BLaER1 (cell line): ENCODE results near the gene SCO1.
A peak's percentile ranks its signal among the peaks of the same experiment; 100 is the strongest.
"Not testable (repeated sequence)": the region's sequence is repeated elsewhere in the genome, so short reads cannot be mapped to it uniquely, and the experiment has no call there.

Source experiments
- H3K27ac ChIP-seq: shearing (Covaris generic); formaldehyde crosslinking; 2 replicates; pipeline ENCODE4 v1.8.1; 2022
- H3K27me3 ChIP-seq: shearing (Covaris generic); formaldehyde crosslinking; 2 replicates; pipeline ENCODE4 v1.8.1; 2022
- H3K36me3 ChIP-seq: shearing (Covaris generic); formaldehyde crosslinking; 2 replicates; pipeline ENCODE4 v1.8.1; 2022
- H3K4me1 ChIP-seq: shearing (Covaris generic); formaldehyde crosslinking; 2 replicates; pipeline ENCODE4 v1.8.1; 2022
- H3K4me2 ChIP-seq: shearing (Covaris generic); formaldehyde crosslinking; 2 replicates; pipeline ENCODE4 v1.8.1; 2022
- H3K4me3 ChIP-seq: shearing (Covaris generic); formaldehyde crosslinking; 2 replicates; pipeline ENCODE4 v1.8.1; 2022
- H3K9ac ChIP-seq: shearing (Covaris generic); formaldehyde crosslinking; 2 replicates; pipeline ENCODE4 v1.8.1; 2022
- H3K9me3 ChIP-seq: shearing (Covaris generic); formaldehyde crosslinking; 2 replicates; pipeline ENCODE4 v1.8.1; 2022
- H4K20me1 ChIP-seq: shearing (Covaris generic); formaldehyde crosslinking; 2 replicates; pipeline ENCODE4 v1.8.1; 2022
- Cebpa-rat ChIP-seq: shearing (Covaris generic); IDR thresholded peaks from 2 replicates; pipeline ENCODE4 v1.8.1; 2022

The SCO1 gene

GRCh38 chr17:10726196-10726595, 28.9 kb upstream of the SCO1 start:
- Histone ChIP-seq H3K4me3 (no peak overlapping the region), H3K9me3 (no peaks in the 10 kb centered on the region), H3K9ac (no peak overlapping the region), H3K4me2 (no peak overlapping the region), H3K27me3 (no peaks in the 10 kb centered on the region), H3K27ac (no peak overlapping the region), H3K36me3 (peaks cover 24% of the 10 kb centered on the region), H4K20me1 (no peaks in the 10 kb centered on the region), H3K4me1 (peaks cover 14% of the 10 kb centered on the region)
- no peak for TF ChIP-seq Cebpa-rat

- Histone ChIP-seq H3K9ac (no peak overlapping the region), H3K4me1 (peaks cover 6% of the 10 kb centered on the region), H3K4me3 (no peak overlapping the region), H3K36me3 (peaks cover 24% of the 10 kb centered on the region), H4K20me1 (no peaks in the 10 kb centered on the region), H3K4me2 (no peak overlapping the region), H3K9me3 (no peaks in the 10 kb centered on the region), H3K27me3 (no peaks in the 10 kb centered on the region), H3K27ac (no peak overlapping the region)
- TF ChIP-seq Cebpa-rat: no peak
Observed at GRCh38 chr17:10725262-10725661, 27.9 kb upstream of the SCO1 start.

- no peak overlapping the region for H3K4me2 ChIP-seq
- H3K4me3 ChIP-seq: no peak overlapping the region
- H3K27ac ChIP-seq: no peak overlapping the region
- no peak overlapping the region for H3K9ac ChIP-seq
- no peaks in the 10 kb centered on the region for H3K9me3 ChIP-seq
- H4K20me1 ChIP-seq: no peaks in the 10 kb centered on the region
- TF ChIP-seq Cebpa-rat: no peak
- no peaks in the 10 kb centered on the region for H3K27me3 ChIP-seq
- H3K4me1 ChIP-seq: peaks cover 6% of the 10 kb centered on the region
- peaks cover 24% of the 10 kb centered on the region for H3K36me3 ChIP-seq
Observed at GRCh38 chr17:10724546-10725195, 27.3 kb upstream of the SCO1 start.

- peaks cover 14% of the 10 kb centered on the region for H3K36me3 ChIP-seq
- no peaks in the 10 kb centered on the region for H3K4me1 ChIP-seq
- H3K9ac ChIP-seq: no peak overlapping the region
- H3K4me3 ChIP-seq: no peak overlapping the region
- no peaks in the 10 kb centered on the region for H3K9me3 ChIP-seq
- H4K20me1 ChIP-seq: no peaks in the 10 kb centered on the region
- no peak overlapping the region for H3K4me2 ChIP-seq
- H3K27me3 ChIP-seq: no peaks in the 10 kb centered on the region
- TF ChIP-seq Cebpa-rat: no peak
- H3K27ac ChIP-seq: no peak overlapping the region
Observed at GRCh38 chr17:10718547-10718946, 21.2 kb upstream of the SCO1 start.

- peaks cover 28% of the 10 kb centered on the region for H3K36me3 ChIP-seq
- no peak overlapping the region for H3K4me3 ChIP-seq
- H3K9ac ChIP-seq: no peak overlapping the region
- no peak for TF ChIP-seq Cebpa-rat
- H3K4me1 ChIP-seq: no peaks in the 10 kb centered on the region
- H3K4me2 ChIP-seq: no peak overlapping the region
- H3K9me3 ChIP-seq: no peaks in the 10 kb centered on the region
- no peaks in the 10 kb centered on the region for H3K27me3 ChIP-seq
- H4K20me1 ChIP-seq: peaks cover 12% of the 10 kb centered on the region
- no peak overlapping the region for H3K27ac ChIP-seq
Observed at GRCh38 chr17:10716218-10716617, 18.9 kb upstream of the SCO1 start.

GRCh38 chr17:10713318-10713717, 16.0 kb upstream of the SCO1 start:
- Histone ChIP-seq H3K27ac (no peak overlapping the region), H4K20me1 (peaks cover 41% of the 10 kb centered on the region), H3K4me2 (no peak overlapping the region), H3K27me3 (no peaks in the 10 kb centered on the region), H3K9me3 (no peaks in the 10 kb centered on the region), H3K9ac (no peak overlapping the region), H3K4me3 (no peak overlapping the region), H3K4me1 (no peaks in the 10 kb centered on the region), H3K36me3 (peaks cover 56% of the 10 kb centered on the region)
- no peak for TF ChIP-seq Cebpa-rat

GRCh38 chr17:10705727-10706126, 8.4 kb upstream of the SCO1 start:
- Histone ChIP-seq H3K27ac (no peak overlapping the region), H3K36me3 (peaks cover 70% of the 10 kb centered on the region), H4K20me1 (peaks cover 79% of the 10 kb centered on the region), H3K4me3 (no peak overlapping the region), H3K9ac (no peak overlapping the region), H3K4me1 (peaks cover 26% of the 10 kb centered on the region), H3K4me2 (no peak overlapping the region), H3K27me3 (no peaks in the 10 kb centered on the region), H3K9me3 (no peaks in the 10 kb centered on the region)
- TF ChIP-seq Cebpa-rat: no peak

- TF ChIP-seq Cebpa-rat: no peak
- no peaks in the 10 kb centered on the region for H3K27me3 ChIP-seq
- H3K9me3 ChIP-seq: no peaks in the 10 kb centered on the region
- no peak overlapping the region for H3K9ac ChIP-seq
- peaks cover 38% of the 10 kb centered on the region for H3K36me3 ChIP-seq
- H3K4me2 ChIP-seq: peak overlapping the region; percentile 61
- peaks cover 50% of the 10 kb centered on the region for H3K4me1 ChIP-seq
- no peak overlapping the region for H3K4me3 ChIP-seq
- peaks cover 49% of the 10 kb centered on the region for H4K20me1 ChIP-seq
- H3K27ac ChIP-seq: no peak overlapping the region
Observed at GRCh38 chr17:10702574-10702973, 5.2 kb upstream of the SCO1 start.

GRCh38 chr17:10699856-10700255, 2.5 kb upstream of the SCO1 start:
- peak overlapping the region; percentile 98 for H3K4me3 ChIP-seq
- no peak for TF ChIP-seq Cebpa-rat
- peak overlapping the region; percentile 97 for H3K27ac ChIP-seq
- peaks cover 67% of the 10 kb centered on the region for H3K4me1 ChIP-seq
- H3K36me3 ChIP-seq: peaks cover 22% of the 10 kb centered on the region
- H4K20me1 ChIP-seq: peaks cover 37% of the 10 kb centered on the region
- H3K9ac ChIP-seq: peak overlapping the region; percentile 96
- no peaks in the 10 kb centered on the region for H3K27me3 ChIP-seq
- peak overlapping the region; percentile 89 for H3K4me2 ChIP-seq
- no peaks in the 10 kb centered on the region for H3K9me3 ChIP-seq

GRCh38 chr17:10698096-10698818, 924 bp upstream of the SCO1 start:
- H3K27ac ChIP-seq: peak overlapping the region; percentile 97
- H3K9me3 ChIP-seq: no peaks in the 10 kb centered on the region
- H3K4me3 ChIP-seq: peak overlapping the region; percentile 98
- peak overlapping the region; percentile 96 for H3K9ac ChIP-seq
- H3K36me3 ChIP-seq: peaks cover 27% of the 10 kb centered on the region
- TF ChIP-seq Cebpa-rat: no peak
- H3K4me2 ChIP-seq: peak overlapping the region; percentile 89
- H4K20me1 ChIP-seq: peaks cover 33% of the 10 kb centered on the region; the same call in 1 of the 2 replicates
- no peaks in the 10 kb centered on the region for H3K27me3 ChIP-seq
- peaks cover 66% of the 10 kb centered on the region for H3K4me1 ChIP-seq

- Histone ChIP-seq H4K20me1 (peaks cover 45% of the 10 kb centered on the region), H3K4me3 (peak overlapping the region; percentile 98), H3K27ac (0 out of 2 replicates have a peak overlapping the region, but pooled peaks have one; percentile 97), H3K36me3 (peaks cover 50% of the 10 kb centered on the region), H3K4me2 (peak overlapping the region; percentile 89), H3K4me1 (peaks cover 43% of the 10 kb centered on the region), H3K9ac (peak overlapping the region; percentile 96)
- H3K27me3 ChIP-seq, H3K9me3 ChIP-seq: not testable (repeated sequence)
Observed at GRCh38 chr17:10695875-10696407, 1.4 kb downstream of the SCO1 start.
